HCT116 (cell line): ENCODE data around the gene IL22RA2. TPM values are rescaled to one million over a fixed set of nuclear protein-coding genes. Genes with fewer than 3 reads are reported as not detected.

Source experiments
- ATAC-seq: fragments of 200-7000 bp; cut with Tn5 transposase; 2 replicates; pipeline ENCODE4 v1.9.1; 2020; ENCODE audit warnings: mild to moderate bottlenecking, moderate library complexity
- BruUV-seq: library from RNA; stranded (reverse); fragments of 400-500 nt; replicated peaks from 2 replicates; lab custom pipeline; 2021; lab: Mats Ljungman, UMichigan
- CTCF ChIA-PET: fragments of 300-600 bp; sonication (Branson Sonifier 250); formaldehyde crosslinking; loops from one replicate; lab custom pipeline; 2021; ENCODE audit warnings: antibody characterized with exemption; lab: Charles Lee
- POLR2A ChIA-PET: fragments of 300-600, 350-600 bp; sonication (Branson Sonifier 250); formaldehyde crosslinking; loops from one replicate; lab custom pipeline; 2021; ENCODE audit warnings: antibody characterized with exemption; lab: Charles Lee
- RAD21 ChIA-PET, 2 experiments: fragments of 300-600 bp; sonication (Branson Sonifier 250); formaldehyde crosslinking; loops; one replicate each; lab custom pipeline; 2023; ENCODE audit warnings: low total read pairs in 2 of 2; ENCODE audit not compliant: uncharacterized antibody in 2 of 2, unreplicated experiment in 2 of 2, low non-redundant PET in 1 of 2; lab: Charles Lee
- DNase-seq: peaks from one replicate; pipeline ENCODE4 v3.0.0-alpha.2; 2010; ENCODE audit warnings: low read depth, low spot score
- H2AFZ ChIP-seq: fragments of 200-600 bp; shearing (Covaris generic), sonication (generic); 2 replicates; pipeline ENCODE4 v1.6.1; 2017; ENCODE audit warnings: low read depth, mixed run types, mixed read lengths, antibody characterized with exemption, low read length; ENCODE audit not compliant: poor library complexity, severe bottlenecking
- H3K27ac ChIP-seq: 2 replicates; pipeline ENCODE4 v1.5.1; 2012; ENCODE audit warnings: low read depth, low read length
- H3K27me3 ChIP-seq: fragments of 200-600 bp; sonication (generic); 2 replicates; pipeline ENCODE4 v1.6.1; 2016; ENCODE audit warnings: mixed run types, low read length, mixed read lengths; ENCODE audit not compliant: insufficient read depth
- H3K36me3 ChIP-seq, 2 experiments: fragments of 200-500 bp in 1 of 2; fragments of 200-600 bp in 1 of 2; sonication (Bioruptor generic) in 1 of 2; sonication (generic) in 1 of 2; 2 replicates each; pipeline versions ENCODE4 v1.5.1 to v1.6.1; 2014 to 2016; ENCODE audit warnings: low read length in 2 of 2, inconsistent platforms in 1 of 2, mixed read lengths in 1 of 2, mixed run types in 1 of 2; ENCODE audit not compliant: insufficient read depth in 2 of 2, control insufficient read depth in 1 of 2
- H3K4me1 ChIP-seq, 2 experiments: fragments of 200-600 bp in 1 of 2; sonication (generic) in 1 of 2; 2 replicates each; pipeline versions ENCODE4 v1.5.1 to v1.6.1; 2012 to 2017; ENCODE audit warnings: low read length in 2 of 2, inconsistent platforms in 1 of 2, mild to moderate bottlenecking in 1 of 2, mixed read lengths in 1 of 2, mixed run types in 1 of 2, moderate library complexity in 1 of 2; ENCODE audit not compliant: insufficient read depth in 2 of 2, control insufficient read depth in 1 of 2
- H3K4me2 ChIP-seq: fragments of 200-600 bp; sonication (generic); 2 replicates; pipeline ENCODE4 v1.6.1; 2017; ENCODE audit warnings: mixed run types, low read length, mixed read lengths
- H3K4me3 ChIP-seq, 2 experiments: fragments of 200-600 bp in 1 of 2; sonication (generic) in 1 of 2; replicated peaks in 1 of 2; 2 replicates each; pipeline ENCODE4 v1.5.1; 2011 to 2016; ENCODE audit warnings: low read length in 2 of 2, control low read depth in 1 of 2, low read depth in 1 of 2, mild to moderate bottlenecking in 1 of 2, mixed read lengths in 1 of 2, mixed run types in 1 of 2
- H3K79me2 ChIP-seq: fragments of 200-600 bp; sonication (generic); 2 replicates; pipeline ENCODE4 v1.6.1; 2017; ENCODE audit warnings: mild to moderate bottlenecking, mixed run types, low read length, moderate library complexity, mixed read lengths; ENCODE audit not compliant: insufficient read depth
- H3K9ac ChIP-seq: fragments of 200-600 bp; sonication (generic); 2 replicates; pipeline ENCODE4 v1.6.1; 2016; ENCODE audit warnings: low read length, mixed read lengths
- H3K9me2 ChIP-seq: fragments of 200-600 bp; sonication (generic), shearing (Covaris generic); 2 replicates; pipeline ENCODE4 v1.6.1; 2017; ENCODE audit warnings: mixed run types, mild to moderate bottlenecking, moderate library complexity; ENCODE audit not compliant: insufficient read depth
- H3K9me3 ChIP-seq, 2 experiments: fragments of 200-500 bp in 1 of 2; fragments of 200-600 bp in 1 of 2; sonication (Bioruptor generic) in 1 of 2; sonication (generic) in 1 of 2; 2 replicates each; pipeline ENCODE4 v1.6.1; 2014 to 2017; ENCODE audit warnings: low read length in 2 of 2, mixed read lengths in 2 of 2, inconsistent platforms in 1 of 2, low read depth in 1 of 2, mild to moderate bottlenecking in 1 of 2, mixed run types in 1 of 2, moderate library complexity in 1 of 2; ENCODE audit not compliant: control insufficient read depth in 1 of 2, insufficient read depth in 1 of 2
- H4K20me1 ChIP-seq: fragments of 200-600 bp; sonication (generic), shearing (Covaris generic); 2 replicates; pipeline ENCODE4 v1.6.1; 2017; ENCODE audit warnings: mixed run types, mild to moderate bottlenecking, moderate library complexity; ENCODE audit not compliant: insufficient read depth
- CBX3 ChIP-seq: IDR thresholded peaks from 2 replicates; pipeline ENCODE4 v1.6.1; 2012; ENCODE audit warnings: low read depth
- ELF1 ChIP-seq: IDR thresholded peaks from 2 replicates; pipeline ENCODE4 v1.6.1; 2012; ENCODE audit warnings: low read depth, borderline replicate concordance
- MAX ChIP-seq: IDR thresholded peaks from 2 replicates; pipeline ENCODE4 v1.6.1; 2012
- POLR2A ChIP-seq: IDR thresholded peaks from 2 replicates; pipeline ENCODE4 v1.7.0; 2011; ENCODE audit warnings: borderline replicate concordance; ENCODE audit not compliant: insufficient read depth, insufficient read length; ENCODE audit errors: extremely low read depth
- REST ChIP-seq: IDR thresholded peaks from 2 replicates; pipeline ENCODE4 v1.6.1; 2012; ENCODE audit warnings: low read depth
- SRF ChIP-seq: IDR thresholded peaks from 2 replicates; pipeline ENCODE4 v1.6.1; 2012; ENCODE audit warnings: low read depth
- TCF7L2 ChIP-seq: IDR thresholded peaks from 2 replicates; pipeline ENCODE4 v1.7.0; 2011; ENCODE audit warnings: borderline replicate concordance, inconsistent platforms; ENCODE audit not compliant: insufficient read depth, insufficient read length; ENCODE audit errors: extremely low read depth
- intact Hi-C: fragments of 100-400 bp; cut with micrococcal nuclease; formaldehyde crosslinking; loops from 2 replicates; pipeline ENCODE4 v1.10.0; 2022
- total RNA-seq: library from RNA; stranded (reverse); gene quantifications from one replicate; pipeline ENCODE4 v1.2.1, GENCODE V29; 2021; ENCODE audit not compliant: unreplicated experiment

IL22RA2 gene
- total RNA-seq, 1 experiment from 2014 or later = not detected

DNA sequence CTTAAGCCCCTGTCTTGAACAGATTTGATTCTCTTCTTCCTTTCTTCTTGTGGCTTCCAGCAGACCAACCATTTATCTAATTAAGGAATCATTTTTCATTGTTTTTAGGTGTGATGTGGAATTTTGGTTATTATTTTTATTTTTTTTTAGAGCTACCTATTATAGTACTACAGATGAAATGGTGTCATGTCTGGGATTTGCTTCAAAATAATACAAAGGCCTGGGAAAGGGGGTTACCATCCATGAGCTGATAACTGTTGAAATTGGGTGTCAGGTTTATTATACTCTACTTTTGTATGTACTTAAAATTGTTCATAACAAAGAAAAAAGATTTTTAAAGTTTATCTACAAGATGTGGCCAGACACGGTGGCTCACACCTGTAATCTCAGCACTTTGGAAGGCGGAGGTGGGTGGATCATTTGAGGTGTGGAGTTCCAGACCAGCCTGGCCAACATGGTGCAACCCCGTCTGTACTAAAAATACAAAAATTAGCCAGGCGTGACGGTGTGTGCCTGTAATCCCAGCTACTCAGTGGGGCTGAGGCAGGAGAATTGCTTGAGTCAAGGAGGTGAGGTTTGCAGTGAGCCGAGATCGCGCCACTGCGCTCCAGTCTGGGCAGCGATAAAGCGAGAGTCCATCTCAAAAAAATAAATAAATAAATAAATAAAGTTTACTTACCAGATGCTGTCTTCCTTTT is 561 bp downstream of the IL22RA2 start:
- intact Hi-C loops = no loop called here
- TF ChIP-seq REST = no peak
- TF ChIP-seq POLR2A = no peak
- TF ChIP-seq MAX = no peak
- TF ChIP-seq TCF7L2 = no peak
- no peak for TF ChIP-seq CBX3
- TF ChIP-seq SRF = no peak
- TF ChIP-seq ELF1 = no peak
- Histone ChIP-seq H3K4me3 (no peak overlapping the region), H3K9me2 (no peaks in the 10 kb centered on the region), H3K36me3 (no peaks in the 10 kb centered on the region), H3K79me2 (no peaks in the 10 kb centered on the region), H3K27me3 (no peaks in the 10 kb centered on the region), H3K4me1 (no peaks in the 10 kb centered on the region), H2AFZ (no peak overlapping the region), H3K4me2 (no peak overlapping the region), H4K20me1 (no peaks in the 10 kb centered on the region), H3K27ac (no peak overlapping the region), H3K9me3 (no peaks in the 10 kb centered on the region), H3K9ac (no peak overlapping the region)
- POLR2A ChIA-PET = no interaction called here
- RAD21 ChIA-PET = no interaction called here
- CTCF ChIA-PET = no interaction called here
- no peak for ATAC-seq
- BruUV-seq = no TSS peak
- no peak for DNase-seq
